Stimulated activated CD4-positive, alpha-beta T cell treated with anti-CD3 and anti-CD28 coated beads, Interleukin-12 subunit alpha, Interleukin-12 subunit beta, amount 100 ng/mL, for 24 hours (primary cell): ENCODE data around the gene BCL2L14.
A peak's percentile ranks its signal among the peaks of the same experiment; 100 is the strongest.

Source experiments
- DNase-seq, 2 experiments: peaks; one replicate each; pipeline ENCODE4 v3.0.0-alpha.2; 2020; ENCODE audit warnings: low read depth in 2 of 2

Gene BCL2L14

DNA sequence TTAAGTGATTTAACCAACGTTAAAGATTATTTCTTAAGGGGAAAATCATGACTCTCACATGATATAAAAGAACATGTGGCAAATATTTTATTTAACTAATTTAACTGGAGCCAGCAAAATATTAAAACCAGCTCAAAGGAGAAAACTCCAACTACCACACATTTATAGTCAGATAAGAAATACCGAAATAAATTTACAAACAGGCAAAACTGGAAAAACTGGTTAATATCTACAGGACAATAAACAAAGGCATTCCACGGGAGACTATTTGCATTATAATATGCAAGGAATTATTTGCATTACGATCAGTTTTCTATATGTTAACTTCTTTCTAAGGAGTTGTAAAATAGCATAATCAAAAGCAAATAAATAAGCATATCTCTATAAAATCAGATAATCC is 13.8 kb upstream of the BCL2L14 start:
- DNase-seq = no peak

DNA sequence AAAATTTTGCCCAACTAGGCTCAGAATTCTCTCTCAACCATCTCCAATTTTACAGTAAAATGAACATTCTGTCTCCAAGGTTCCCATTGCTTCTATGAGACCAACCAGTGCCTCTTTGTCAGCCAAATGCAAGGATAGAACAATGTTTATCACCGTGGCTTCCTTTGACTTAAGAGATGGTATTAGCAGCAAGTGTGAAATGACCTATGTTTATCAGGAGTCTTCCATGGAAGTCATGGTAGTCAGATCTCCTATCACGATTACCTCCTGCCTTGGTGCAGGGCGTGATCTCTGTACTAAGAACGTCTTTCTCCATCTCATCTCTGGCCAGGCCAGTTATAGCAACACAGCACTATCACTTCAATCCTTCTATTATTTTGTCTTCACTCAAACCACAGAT is 6.1 kb upstream of the BCL2L14 start:
- DNase-seq = no peak

- no peak for DNase-seq
Measured at GRCh38 chr12:12068751-12069150, 2.0 kb upstream of the BCL2L14 start.

- no peak for DNase-seq
Measured at GRCh38 chr12:12069821-12070548, 754 bp upstream of the BCL2L14 start.

DNA sequence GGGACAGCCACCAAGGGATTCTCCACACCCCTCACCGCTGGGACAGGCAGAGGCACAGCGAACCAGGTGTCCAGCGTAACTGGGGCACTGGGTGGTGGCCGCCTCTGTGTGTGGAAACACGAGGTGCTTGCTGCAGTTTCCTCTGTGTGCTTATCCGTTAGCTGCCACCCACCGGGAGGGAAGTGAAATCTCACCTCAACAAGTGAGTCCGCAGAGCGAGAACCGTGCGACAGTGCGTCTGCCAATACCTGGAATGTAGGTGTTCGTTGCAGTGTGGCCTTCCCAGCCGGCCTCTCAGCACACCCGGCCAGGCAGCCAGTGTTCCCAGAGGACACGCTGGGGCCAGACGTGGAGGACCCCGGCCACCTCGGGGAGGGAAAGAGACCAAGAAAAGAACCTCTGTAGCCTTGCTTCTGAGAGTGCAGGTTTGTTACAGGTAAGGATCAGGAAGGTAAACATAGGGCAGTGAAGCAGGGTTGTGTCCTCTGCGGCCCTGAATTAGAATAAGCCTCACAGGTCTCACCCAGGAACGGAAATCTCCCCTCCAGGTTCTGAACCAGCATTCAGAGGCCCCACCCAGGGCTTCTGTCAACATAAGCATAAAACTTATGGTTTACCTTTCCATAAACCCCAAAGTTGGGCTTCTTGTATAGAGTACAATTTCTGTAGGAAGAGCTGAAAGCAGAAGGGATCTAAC is 1.5 kb downstream of the BCL2L14 start:
- peak; percentile 6 to 27 for DNase-seq

GRCh38 chr12:12079291-12079690 is 8.6 kb downstream of the BCL2L14 start:
- DNase-seq = no peak

DNA sequence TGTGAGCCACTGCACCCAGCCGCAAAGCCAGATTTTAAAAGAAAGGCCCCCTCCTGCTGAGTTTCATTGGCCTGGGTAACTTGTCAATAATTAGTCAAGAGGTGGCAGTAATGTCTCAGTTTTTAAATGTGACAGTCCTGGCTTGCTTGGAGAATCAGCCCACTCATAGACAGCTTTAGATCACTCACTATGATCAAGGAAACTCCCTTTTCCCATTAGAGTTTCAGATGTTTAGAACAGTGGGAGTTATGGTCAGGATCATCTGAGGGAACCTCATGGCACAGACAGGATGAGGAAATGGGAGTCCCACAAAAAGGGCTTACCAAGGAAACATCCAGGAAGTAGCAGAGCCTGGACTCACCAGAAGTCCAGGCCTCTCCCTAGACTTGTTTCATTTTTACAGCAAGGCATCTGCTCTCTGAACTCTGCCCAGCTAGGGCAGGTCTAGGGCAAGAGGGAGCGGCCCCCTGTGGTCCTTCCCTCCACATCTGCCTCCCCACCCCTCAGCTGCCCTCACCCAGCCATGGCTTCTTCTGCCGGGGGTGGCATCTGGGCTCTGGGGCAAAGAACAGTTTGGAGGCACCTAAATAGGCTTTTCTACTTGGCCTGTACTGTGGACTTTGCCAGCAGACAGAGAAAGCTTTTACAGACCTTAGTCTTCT is 11.2 kb downstream of the BCL2L14 start:
- DNase-seq = no peak

DNA sequence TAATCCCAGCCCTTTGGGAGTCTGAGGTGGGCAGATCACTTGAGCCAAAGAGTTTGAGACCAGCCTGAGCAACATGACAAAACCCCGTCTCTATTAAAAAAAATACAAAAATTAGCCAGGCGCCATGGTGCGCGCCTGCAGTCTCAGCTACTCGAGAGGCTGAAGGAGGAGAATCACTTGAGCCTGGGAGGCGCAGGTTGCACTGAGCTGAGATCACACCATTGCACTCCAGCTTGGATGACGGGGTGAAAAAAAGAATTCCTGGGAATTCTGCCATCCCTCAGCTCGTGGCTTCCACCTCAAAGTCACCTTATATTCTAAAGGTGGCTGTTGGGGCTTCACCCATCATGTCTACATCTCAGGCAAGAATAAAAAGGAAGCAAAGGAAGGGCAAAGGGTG is 12.9 kb downstream of the BCL2L14 start:
- no peak for DNase-seq

GRCh38 chr12:12086362-12086761 is 15.6 kb downstream of the BCL2L14 start:
- no peak for DNase-seq

DNA sequence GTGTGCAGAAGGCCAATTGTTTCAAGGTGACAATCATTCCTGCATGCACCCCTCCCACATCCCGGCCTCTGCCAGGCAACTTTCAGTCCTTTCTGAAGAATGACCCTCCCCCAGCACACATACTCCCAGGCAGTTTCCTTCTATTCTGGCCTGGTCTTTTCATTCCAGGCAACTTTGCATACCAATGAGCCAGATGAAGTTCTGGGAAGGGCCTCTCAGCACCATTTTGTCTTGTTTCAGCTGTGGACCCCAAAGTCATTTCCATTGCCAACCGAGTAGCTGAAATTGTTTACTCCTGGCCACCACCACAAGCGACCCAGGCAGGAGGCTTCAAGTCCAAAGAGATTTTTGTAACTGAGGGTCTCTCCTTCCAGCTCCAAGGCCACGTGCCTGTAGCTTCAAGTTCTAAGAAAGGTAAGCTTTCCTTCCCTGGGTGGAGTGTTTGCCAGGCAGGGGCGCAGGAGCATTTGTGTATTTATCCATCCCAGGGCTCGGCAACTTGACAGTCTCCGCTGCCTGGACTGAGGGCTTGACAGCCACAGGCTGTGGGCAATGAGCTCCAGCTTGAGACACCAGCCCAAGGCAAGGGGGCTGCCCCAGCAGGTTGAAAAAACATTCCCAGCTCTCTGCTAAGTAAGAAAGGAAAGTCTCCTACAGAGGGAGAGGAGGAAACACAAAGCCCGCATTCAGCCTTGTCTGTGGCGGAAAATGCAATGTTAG is 16.4 kb downstream of the BCL2L14 start:
- DNase-seq = no peak

GRCh38 chr12:12087693-12088034 is 16.9 kb downstream of the BCL2L14 start:
- no peak for DNase-seq

DNA sequence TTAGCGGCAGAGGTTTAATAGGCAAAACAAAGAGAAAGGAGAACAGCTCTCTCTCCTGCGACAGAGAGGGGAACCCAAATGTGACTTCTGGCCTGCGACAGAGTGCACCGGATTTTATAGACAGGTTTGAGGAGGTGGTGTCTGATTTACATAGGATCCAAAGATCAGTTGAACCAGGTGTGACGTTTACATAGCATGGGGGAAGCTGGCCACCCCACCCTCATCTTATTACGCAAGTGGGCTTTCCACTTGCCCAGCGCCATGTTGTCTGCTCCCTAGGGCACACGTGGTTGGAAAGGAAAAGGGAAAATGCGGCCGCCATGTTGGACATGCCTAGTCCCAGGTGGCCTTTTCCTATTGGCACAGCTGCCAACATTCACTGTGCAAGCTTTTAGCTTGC is 17.4 kb downstream of the BCL2L14 start:
- DNase-seq = no peak

DNA sequence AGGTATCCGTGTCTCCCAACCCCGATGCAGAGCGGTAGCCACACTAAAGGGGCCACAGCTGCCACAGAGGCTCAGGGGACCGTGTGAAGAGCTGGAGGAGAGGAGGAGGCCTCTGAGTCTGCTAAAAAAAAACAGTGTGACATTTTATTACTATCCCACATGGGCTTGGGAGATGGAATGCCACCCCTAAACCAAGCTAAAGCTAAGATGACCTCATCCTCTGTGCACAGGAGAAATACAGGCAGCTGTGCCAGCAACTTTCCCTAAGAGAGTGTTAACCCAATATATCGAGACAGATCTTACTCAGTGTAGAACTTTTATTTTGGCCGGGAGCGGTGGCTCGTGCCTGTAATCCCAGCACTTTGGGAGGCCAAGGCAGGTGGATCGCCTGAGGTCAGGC is 18.0 kb downstream of the BCL2L14 start:
- no peak for DNase-seq

DNA sequence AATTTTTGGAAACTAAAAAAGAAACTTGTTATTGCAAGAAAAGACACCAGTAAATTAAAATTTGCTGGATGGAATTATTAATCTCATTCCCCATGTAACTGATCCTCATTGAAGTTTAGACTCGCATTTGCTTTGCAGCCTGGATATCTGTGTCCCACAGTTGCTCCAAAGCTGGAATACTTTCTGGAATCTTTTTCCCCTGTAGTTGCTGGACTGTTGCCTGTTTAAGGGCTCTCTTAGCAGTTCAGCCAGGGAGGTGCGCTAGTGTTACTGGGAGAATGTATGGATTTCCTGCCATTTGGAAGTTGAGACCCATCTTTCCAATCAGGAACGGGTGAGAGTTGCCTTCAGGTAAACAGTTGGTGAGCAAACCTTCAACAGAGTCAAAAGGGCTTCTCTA is 20.3 kb downstream of the BCL2L14 start:
- no peak for DNase-seq

DNA sequence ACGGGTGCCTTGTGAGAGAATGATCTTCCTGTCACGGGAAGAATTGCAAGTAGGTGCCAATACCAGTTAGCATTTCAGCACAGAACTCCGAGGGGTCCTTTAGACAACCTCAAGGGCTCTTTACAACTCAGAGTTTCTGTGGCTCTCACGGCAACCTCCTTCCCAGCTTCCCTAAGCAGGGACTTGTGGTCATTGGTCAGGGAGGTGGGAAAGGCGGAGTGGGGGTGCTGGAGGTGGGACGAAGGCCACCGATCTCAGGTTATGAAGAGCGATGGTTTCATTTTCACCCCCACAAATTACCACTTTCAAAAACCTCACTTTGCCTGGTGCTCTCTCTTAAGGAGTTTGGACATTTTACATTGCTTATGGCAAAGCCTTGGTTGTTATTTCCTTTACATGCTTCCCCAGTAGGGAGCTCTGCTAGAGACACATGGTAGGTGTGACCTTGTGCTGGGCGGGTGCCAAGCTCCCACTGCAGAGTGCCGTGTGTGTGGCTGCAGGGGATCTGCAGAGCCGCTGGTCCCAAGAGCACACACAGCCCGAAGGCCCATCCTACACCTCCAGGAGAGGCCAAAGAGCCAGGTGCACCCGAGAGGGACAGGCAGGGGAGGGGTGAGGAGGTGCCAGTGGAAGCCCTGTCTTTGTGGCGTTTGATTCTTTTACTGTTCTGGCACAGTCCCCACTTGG is 21.4 kb downstream of the BCL2L14 start:
- no peak for DNase-seq

DNA sequence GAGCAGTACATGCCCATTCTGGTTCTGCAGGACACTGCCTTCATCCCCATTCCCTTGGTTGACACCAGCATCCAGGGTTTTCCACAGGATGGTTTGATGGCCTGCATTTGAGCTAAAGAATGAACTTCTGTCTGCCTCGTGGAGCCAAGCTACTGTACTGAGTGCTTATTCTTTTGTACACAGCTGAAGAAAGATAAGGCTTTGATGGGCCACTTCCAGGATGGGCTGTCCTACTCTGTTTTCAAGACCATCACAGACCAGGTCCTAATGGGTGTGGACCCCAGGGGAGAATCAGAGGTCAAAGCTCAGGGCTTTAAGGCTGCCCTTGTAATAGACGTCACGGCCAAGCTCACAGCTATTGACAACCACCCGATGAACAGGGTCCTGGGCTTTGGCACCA is 23.7 kb downstream of the BCL2L14 start:
- no peak for DNase-seq

GRCh38 chr12:12095021-12095420 is 24.3 kb downstream of the BCL2L14 start:
- no peak for DNase-seq

GRCh38 chr12:12097891-12098690 is 27.4 kb downstream of the BCL2L14 start:
- DNase-seq = no peak

- DNase-seq = no peak
Measured at GRCh38 chr12:12098691-12099015, 27.9 kb downstream of the BCL2L14 start.

- DNase-seq = no peak
Measured at GRCh38 chr12:12099102-12099501, 28.4 kb downstream of the BCL2L14 start.

GRCh38 chr12:12107678-12108077 is 36.9 kb downstream of the BCL2L14 start:
- DNase-seq = no peak
